Neutrophil (primary cell): Measurements from ENCODE around the gene PANK2.

ENCODE experiments used
- H3K27ac ChIP-seq: fragments of 200-600 bp; sonication (generic); 2 replicates; pipeline ENCODE4 v1.5.1; 2016; ENCODE audit warnings: mild to moderate bottlenecking, moderate library complexity
- H3K27me3 ChIP-seq: fragments of 200-600 bp; sonication (generic); 2 replicates; pipeline ENCODE4 v1.6.0; 2016; ENCODE audit warnings: mild to moderate bottlenecking
- H3K36me3 ChIP-seq: fragments of 200-600 bp; sonication (generic); 2 replicates; pipeline ENCODE4 v1.5.1; 2017
- H3K4me1 ChIP-seq, 2 experiments: fragments of 200-600 bp in 1 of 2; sonication (generic) in 1 of 2; 1 replicate in 1 of 2; 2 replicates in 1 of 2; pipeline versions ENCODE4 v1.5.1 to v1.6.1; 2013 to 2016; ENCODE audit warnings: low read depth in 1 of 2, low read length in 1 of 2, mild to moderate bottlenecking in 1 of 2, moderate library complexity in 1 of 2; ENCODE audit not compliant: control insufficient read depth in 1 of 2, insufficient read depth in 1 of 2
- H3K4me3 ChIP-seq, 2 experiments: fragments of 200-600 bp in 1 of 2; sonication (generic) in 1 of 2; 1 replicate in 1 of 2; 2 replicates in 1 of 2; pipeline ENCODE4 v1.5.1; 2013 to 2016; ENCODE audit warnings: low read depth in 1 of 2, low read length in 1 of 2, mild to moderate bottlenecking in 1 of 2, moderate library complexity in 1 of 2
- H3K9me3 ChIP-seq: fragments of 200-600 bp; sonication (generic); 2 replicates; pipeline ENCODE4 v1.5.1; 2016
- CTCF ChIP-seq: fragments of 200-600 bp; sonication (generic); IDR thresholded peaks from 2 replicates; pipeline ENCODE4 v1.5.1; 2016; ENCODE audit warnings: antibody characterized with exemption

The PANK2 gene

DNA sequence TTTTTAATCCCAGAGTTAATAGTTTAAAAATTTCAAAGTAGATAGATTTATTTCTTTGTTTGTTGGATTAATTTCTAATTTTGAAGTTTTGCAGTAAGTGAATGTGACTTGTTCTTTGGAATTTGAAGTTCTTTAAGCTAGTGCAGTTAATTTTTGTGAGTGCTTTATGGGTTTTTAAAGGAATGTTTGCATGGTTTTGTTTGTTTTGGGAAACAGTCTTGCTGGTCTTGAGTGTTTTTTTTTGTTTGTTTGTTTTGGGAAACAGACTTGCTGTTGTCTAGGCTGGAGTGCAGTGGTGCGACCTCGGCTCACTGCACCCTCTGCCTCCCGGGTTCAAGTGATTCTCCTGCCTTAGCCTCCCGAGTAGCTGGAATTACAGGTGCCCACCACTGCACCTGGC, 9.5 kb downstream of the PANK2 start:
- no peak for TF ChIP-seq CTCF
- H3K36me3 ChIP-seq: no peaks in the 10 kb centered on the region
- no peaks in the 10 kb centered on the region for H3K27me3 ChIP-seq
- peak overlapping the region; percentile 47 for H3K27ac ChIP-seq
- H3K9me3 ChIP-seq: no peaks in the 10 kb centered on the region
- H3K4me1 ChIP-seq: peaks cover 59 to 71% of the 10 kb centered on the region in 2 experiments
- H3K4me3 ChIP-seq: no peak overlapping the region

- H3K9me3 ChIP-seq: no peaks in the 10 kb centered on the region
- H3K27me3 ChIP-seq: no peaks in the 10 kb centered on the region
- H3K27ac ChIP-seq: peak overlapping the region; percentile 89
- H3K4me3 ChIP-seq: peak overlapping the region in 1 of 2 experiments; percentile 59
- TF ChIP-seq CTCF: no peak
- no peaks in the 10 kb centered on the region for H3K36me3 ChIP-seq
- H3K4me1 ChIP-seq: peaks cover 51 to 60% of the 10 kb centered on the region in 2 experiments
Measured at GRCh38 chr20:3900187-3900604, 11.0 kb downstream of the PANK2 start.

GRCh38 chr20:3901028-3901705, 12.0 kb downstream of the PANK2 start:
- Histone ChIP-seq H3K27ac (peak overlapping the region; percentile 89), H3K9me3 (no peaks in the 10 kb centered on the region), H3K4me3 (peak overlapping the region; percentile 59 to 60), H3K4me1 (peaks cover 49 to 52% of the 10 kb centered on the region in 2 experiments), H3K27me3 (no peaks in the 10 kb centered on the region), H3K36me3 (no peaks in the 10 kb centered on the region)
- TF ChIP-seq CTCF: no peak

DNA sequence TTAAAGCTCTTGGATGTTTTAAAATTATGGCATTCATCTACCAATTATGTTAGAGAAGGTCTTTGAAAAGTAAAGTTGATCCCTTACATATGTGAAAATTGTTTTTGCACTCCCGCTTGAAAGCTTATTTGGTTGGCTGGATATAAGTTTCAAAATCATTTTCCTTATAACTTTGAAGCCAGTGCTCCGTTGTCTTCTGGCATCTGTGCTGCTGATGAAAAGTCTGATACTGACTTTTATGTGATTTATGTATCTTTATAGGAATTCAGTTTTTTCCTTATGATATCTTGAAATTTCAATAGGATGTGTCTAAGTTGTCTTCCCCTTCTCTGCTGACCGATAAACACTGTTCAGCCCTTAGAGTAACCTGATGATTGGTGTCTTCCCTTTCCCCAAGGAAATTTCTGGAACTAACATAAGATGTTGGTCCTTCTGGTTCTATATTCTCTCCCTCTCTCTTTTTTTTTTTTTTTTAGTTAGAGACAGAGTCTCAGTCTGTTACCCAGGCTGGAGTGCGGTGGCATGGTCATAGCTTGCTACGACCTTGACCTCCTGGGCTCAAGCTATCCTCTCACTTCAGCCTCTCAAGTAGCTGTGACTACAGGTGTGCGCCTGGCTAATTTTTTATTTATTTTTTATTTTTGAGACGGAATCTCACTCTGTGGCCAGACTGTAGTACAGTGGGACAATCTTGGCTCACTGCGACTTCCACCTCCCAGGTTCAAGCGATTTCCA, 12.7 kb downstream of the PANK2 start:
- TF ChIP-seq CTCF: no peak
- peak overlapping the region; percentile 59 to 60 for H3K4me3 ChIP-seq
- no peaks in the 10 kb centered on the region for H3K9me3 ChIP-seq
- H3K4me1 ChIP-seq: peaks cover 42 to 47% of the 10 kb centered on the region in 2 experiments
- H3K27ac ChIP-seq: peak overlapping the region; percentile 89
- H3K27me3 ChIP-seq: no peaks in the 10 kb centered on the region
- H3K36me3 ChIP-seq: no peaks in the 10 kb centered on the region

GRCh38 chr20:3902446-3902845, 13.3 kb downstream of the PANK2 start:
- no peaks in the 10 kb centered on the region for H3K27me3 ChIP-seq
- no peak for TF ChIP-seq CTCF
- peaks cover 40 to 47% of the 10 kb centered on the region in 2 experiments for H3K4me1 ChIP-seq
- peak overlapping the region; percentile 59 to 60 for H3K4me3 ChIP-seq
- H3K36me3 ChIP-seq: no peaks in the 10 kb centered on the region
- peak overlapping the region; percentile 89 for H3K27ac ChIP-seq
- H3K9me3 ChIP-seq: no peaks in the 10 kb centered on the region
